OCI-M2 (cell line): ENCODE data around the gene KRTAP10-1.

Source experiments
- DNase-seq: peaks from one replicate; lab custom pipeline; 2025; ENCODE audit not compliant: unreplicated experiment; lab: John Stamatoyannopoulos, UW

Gene KRTAP10-1

GRCh38 chr21:44517175-44517899, 22.7 kb downstream of the KRTAP10-1 start:
- DNase-seq: no peak

GRCh38 chr21:44516828-44517174, 23.2 kb downstream of the KRTAP10-1 start:
- DNase-seq: no peak

- DNase-seq: no peak
These were observed 23.7 kb downstream of the KRTAP10-1 start for GRCh38 chr21:44516342-44516741.

- DNase-seq: no peak
These were observed 24.4 kb downstream of the KRTAP10-1 start for GRCh38 chr21:44515359-44516165.

- no peak for DNase-seq
These were observed 25.1 kb downstream of the KRTAP10-1 start for GRCh38 chr21:44514746-44515358.

GRCh38 chr21:44514218-44514520, 25.8 kb downstream of the KRTAP10-1 start:
- DNase-seq: no peak

GRCh38 chr21:44513389-44514217, 26.4 kb downstream of the KRTAP10-1 start:
- no peak for DNase-seq

GRCh38 chr21:44512496-44513388, 27.3 kb downstream of the KRTAP10-1 start:
- DNase-seq: no peak

- no peak for DNase-seq
These were observed 28.1 kb downstream of the KRTAP10-1 start for GRCh38 chr21:44511938-44512275.

GRCh38 chr21:44511219-44511937, 28.6 kb downstream of the KRTAP10-1 start:
- DNase-seq: no peak

GRCh38 chr21:44510508-44511218, 29.3 kb downstream of the KRTAP10-1 start:
- no peak for DNase-seq

- DNase-seq: no peak
These were observed 29.9 kb downstream of the KRTAP10-1 start for GRCh38 chr21:44510109-44510507.

GRCh38 chr21:44509539-44509938, 30.5 kb downstream of the KRTAP10-1 start:
- no peak for DNase-seq

- no peak for DNase-seq
These were observed 31.1 kb downstream of the KRTAP10-1 start for GRCh38 chr21:44508711-44509445.

- DNase-seq: no peak
These were observed 31.6 kb downstream of the KRTAP10-1 start for GRCh38 chr21:44508426-44508710.

GRCh38 chr21:44507673-44508425, 32.1 kb downstream of the KRTAP10-1 start:
- DNase-seq: no peak

- DNase-seq: no peak
These were observed 33.4 kb downstream of the KRTAP10-1 start for GRCh38 chr21:44506279-44507255.
